ENCODE results near the gene PADI6.

The PADI6 gene

DNA sequence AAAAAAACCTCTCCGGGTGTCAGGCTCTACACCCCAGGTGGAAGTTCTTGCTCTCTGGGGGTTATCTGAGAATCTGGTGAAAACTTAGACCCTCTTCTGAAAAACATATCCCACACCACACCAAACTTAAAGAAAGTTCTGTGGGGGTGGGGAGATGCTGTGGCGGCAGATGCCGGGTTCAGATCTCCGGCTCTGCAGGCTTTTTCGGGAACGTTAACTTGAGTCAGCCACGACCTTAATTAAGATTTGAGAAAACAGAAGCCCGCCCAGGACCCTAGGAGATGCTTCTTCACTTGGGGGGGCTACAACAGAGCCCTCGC is 65.2 kb downstream of the PADI6 start:
- no peak for DNase-seq

DNA sequence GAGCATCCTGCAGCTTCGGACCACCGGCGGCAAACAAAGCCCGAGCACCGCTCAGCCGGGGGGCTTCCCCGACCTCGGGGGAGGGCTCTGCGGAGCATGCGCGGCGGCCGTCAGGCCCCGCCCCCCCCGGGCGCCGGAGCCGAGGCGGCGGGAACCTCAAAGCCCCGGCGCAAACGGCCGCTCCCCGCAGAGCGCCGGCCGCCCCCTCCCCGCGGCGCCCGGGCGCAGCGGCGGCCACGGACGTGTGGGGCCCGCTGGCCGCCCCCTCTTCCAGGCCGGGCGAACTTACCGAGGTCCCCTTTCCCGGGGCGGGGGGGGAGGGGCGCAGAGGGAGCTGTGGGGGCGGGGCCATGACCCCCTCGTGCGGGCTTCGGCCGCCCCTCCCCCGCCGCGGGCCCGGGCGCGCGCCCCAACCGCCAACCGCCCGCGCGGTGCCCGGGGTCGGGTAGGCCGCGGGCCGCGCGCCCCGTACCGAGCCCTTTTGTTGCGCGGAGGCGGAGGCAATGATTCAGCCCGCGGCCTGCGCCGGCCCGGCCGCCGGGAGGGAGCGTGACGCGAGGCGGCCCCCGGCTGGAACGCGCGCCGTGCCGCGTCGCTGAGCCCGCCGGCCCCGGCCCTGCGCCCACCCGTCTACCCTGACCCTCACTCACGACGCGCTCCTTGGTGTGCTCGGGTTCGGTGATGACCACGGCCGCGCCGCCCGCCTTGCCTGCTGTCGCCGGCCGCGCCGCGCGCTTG is 65.8 kb downstream of the PADI6 start:
- DNase-seq, result no peak

DNA sequence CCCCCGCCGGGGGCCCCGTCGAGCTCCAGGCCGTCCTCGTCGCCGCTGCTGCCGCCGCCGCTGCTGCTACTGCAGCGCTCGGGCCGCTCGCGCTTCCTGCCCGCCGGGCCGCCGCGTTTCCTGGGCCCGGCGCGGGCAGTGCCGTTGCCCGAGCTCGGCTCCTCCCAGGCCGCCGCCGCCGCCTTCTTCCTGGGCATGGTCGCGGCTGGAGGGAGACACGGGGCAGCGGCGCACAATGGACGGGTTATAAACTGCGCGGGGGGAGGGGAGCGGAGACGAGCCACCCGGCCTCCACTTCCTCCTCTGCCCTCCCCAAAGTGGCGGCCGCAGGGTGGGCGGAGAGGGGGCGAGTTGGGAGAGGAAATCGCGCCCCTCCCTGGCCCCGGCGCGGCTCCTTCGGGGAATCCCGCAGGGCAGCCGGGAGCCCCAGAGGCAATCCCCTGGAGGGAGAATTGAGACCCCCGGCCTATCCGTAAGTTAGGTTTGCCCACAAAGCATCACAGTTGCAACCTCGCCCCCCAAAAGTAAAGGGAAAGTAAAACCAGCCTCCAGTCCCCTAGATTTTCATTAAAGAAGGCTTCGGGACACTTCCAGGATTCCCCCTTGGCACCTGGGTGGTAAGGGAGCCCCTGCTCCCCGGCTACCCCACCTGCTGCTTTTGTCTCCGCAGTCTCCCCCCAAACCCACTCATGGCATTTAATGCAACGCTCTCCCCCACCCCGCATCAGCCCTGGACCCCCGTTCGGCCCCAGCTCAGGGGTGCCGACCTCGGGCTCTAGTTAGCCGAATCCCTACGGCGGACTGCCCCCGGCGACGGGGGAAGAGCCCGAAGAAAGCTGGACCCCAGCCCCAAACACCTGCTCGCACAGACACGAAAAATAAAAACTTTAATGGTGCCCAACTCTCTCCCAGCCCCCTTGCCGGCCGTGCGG is 66.6 kb downstream of the PADI6 start:
- DNase-seq, result peak; percentile 25

DNA sequence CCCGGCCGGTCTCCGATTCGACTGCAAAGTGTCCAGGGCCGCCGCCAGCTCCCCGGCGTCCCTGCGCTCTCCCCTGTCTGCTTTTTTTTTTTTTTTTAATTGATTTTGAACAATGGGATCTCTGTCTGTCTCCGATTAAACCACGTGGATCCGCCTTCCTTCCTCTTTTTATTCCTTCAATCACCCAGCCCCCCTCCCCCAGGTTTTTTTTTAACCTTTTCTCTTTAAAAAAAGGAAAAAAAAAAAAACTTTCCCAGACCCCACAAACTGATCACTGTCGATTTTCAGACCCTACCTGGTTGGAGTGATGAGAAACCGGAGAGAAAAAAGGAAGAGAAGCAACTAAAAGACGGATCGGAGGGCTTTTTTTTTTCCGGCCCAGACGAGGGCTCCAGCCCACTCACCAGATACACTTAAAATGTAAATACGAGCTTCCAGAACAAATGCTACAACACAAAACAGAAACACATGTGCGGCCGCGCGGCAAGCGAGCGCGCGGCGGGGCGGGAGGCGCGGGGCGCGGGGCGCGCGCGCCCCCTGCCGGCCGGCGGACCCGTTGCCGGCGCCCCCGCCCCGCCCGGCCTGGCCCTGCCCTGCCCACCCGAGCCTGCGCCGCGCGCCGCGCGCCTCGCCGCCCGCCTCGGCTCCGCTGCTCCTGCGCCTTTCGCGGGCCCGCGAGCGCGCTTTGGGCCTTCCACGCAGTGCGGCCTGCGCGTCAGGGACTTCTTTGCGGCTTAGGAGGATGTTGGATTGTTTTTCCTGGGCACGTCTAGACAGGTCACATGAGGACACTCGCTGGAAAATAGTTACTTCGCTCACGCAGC is 67.5 kb downstream of the PADI6 start, which contains the start of gene RCC2:
Gene RCC2 (minus strand): TSS at position 428 of the 824 bp plus-strand sequence. CDS start 1,163 bp downstream, outside the sequence.
- peak; percentile 80 for DNase-seq

DNA sequence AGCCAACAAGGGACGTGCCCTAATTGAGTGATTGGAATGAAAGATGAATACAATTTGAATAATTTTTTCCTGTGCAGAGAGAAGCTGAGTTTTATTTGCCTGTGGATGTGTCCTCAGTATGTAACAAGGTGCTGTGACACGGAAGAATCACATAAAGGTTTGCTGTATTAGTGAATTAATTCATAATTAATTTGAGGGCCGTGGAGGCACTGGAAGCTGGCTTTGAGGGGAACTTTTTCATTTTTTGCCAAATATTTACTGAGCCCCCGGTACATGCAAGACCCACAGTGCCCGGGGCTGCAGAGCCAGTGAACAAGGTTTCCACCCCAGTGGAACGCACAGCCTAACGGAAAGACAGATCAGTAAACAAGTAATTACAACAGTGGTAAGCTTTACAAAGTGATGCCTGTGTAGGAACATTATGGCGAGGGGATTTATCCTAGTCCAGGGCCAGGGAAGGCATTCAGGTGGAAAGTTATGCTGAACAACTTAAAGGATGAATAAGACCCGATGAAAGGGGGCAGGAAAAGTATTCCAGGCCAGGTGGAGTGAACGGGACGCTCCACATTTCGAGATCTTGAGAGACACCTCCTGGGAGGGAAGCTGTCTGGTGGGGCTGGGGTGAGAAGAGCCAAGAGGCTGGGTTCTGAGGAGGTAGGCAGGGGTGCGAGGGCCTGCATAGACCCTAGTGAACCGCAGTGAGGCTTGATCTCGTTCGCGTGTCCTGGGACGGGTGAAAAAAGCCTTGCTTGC is 68.3 kb downstream of the PADI6 start:
- no peak for DNase-seq

GRCh38 chr1:17440827-17441168 is 68.8 kb downstream of the PADI6 start:
- no peak for DNase-seq

DNA sequence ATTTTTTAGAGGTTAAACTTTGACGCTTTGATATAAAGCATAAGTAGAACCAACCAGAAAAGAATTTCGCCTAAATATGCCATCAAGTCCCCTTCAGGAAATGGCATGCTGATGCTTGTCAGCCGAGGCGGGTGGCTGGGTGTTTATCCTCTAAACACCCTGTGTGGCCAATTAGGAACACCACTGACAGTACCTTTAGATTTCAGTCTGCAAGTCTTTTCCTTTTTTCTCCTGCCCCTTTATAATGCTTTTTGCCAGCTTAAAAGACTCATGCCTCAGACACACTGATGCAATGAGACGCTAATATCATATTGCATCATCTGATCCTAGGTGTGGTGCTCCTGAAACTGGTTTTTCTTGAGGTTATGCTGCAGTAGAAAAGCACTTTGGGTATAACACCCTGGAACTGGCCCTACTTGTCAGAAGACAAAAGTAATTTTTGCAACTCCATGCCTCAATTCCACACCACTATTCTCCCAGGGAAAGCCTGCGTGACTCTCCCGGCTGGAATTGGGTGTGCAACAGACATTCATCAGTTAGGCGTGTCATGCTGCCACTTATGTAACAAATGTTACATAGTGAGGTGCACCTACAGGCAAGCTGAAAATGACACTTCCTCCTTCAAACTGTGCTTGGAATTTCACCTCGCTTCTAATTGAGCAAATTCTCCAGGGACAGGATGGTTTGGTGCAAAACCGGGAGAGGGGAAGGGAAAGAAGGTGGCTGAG is 69.4 kb downstream of the PADI6 start:
- no peak for DNase-seq

DNA sequence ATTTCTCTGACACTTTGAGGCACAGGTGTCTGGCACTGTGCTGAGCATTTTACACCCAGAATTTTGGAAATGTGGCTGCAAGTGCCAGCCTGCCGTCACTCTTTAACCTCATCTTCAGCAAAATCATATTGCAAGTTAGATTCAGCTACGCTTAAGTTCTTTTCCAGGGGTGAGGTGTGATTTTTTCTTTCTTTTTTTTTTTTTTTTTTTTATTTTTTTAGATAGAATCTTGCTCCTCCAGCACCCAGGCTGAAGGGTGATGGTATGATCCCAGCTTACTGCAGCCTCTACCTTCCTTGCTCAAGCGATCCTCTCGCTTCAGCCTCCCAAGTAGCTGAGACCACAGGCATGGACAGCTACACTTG is 70.0 kb downstream of the PADI6 start:
- DNase-seq, result no peak

GRCh38 chr1:17442841-17443240 is 70.8 kb downstream of the PADI6 start:
- no peak for DNase-seq

DNA sequence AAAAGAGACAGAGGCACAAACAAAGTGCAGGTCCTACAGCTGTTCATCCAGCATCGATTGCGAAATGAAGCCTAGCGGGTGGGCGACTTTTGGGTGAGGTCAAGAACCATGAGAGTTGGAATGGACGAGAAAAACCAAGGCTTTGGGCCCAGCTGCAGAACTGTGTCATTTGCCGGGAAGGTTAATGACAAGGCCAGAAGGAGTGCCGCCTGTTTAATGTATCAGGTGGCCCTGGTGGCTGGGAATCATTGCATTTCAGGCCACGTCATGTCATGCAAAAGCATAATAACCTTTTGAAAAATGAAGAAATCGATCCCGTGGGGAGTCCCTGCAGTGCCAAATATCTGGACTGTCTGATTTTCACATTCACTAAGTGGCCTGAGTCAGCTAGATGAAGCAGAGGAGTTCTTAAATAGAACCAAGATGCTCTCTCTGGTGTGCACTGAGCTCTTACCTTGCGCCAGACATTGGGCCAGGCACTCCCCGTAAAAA is 75.6 kb downstream of the PADI6 start:
- DNase-seq, result peak; percentile 58

All from NCI-H2227 treated with DMSO at 0.1 percent for 48 hours (cell line).